ENCODE measurements around the gene CADM2.

CADM2 gene

DNA sequence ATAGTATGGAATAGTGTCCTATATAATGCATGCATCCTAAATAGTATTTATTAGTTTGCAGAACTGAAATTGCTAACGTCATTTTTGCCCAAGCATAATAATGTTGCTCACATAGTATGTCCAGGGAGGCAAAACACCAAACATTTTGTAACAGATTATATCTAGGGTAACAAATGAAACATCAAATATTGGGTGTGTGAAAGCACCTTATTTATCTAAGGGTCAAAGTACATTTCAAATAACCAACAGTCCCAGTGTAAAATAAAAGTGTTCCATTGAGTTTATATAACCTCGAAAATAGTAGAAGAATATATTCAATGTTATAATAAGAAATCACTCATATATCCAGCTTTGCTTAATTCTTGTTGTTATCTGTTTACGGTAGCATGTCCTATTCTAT is 363.1 kb downstream of the CADM2 start:
- DNase-seq (ENCODE audit: low spot score) = no peak

DNA sequence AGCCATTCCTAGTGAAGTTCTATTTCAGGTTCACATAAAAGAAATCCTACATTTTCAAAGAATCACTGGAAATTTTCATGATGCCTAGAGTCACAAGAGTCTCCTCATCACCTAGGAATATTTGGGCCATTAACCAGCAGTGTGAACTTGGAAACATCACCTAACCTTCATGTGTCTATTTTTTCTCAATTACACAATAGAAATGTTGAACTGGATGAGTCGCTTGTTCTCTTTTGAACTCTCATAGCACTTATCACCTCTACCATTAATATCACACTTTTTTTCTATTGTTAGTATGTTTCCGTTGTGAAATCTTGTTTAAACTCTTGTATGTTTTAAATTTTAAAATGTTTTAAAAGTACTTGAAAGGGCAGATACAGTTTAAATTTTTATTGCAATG is 371.3 kb downstream of the CADM2 start:
- no peak for DNase-seq (ENCODE audit: low spot score)

DNA sequence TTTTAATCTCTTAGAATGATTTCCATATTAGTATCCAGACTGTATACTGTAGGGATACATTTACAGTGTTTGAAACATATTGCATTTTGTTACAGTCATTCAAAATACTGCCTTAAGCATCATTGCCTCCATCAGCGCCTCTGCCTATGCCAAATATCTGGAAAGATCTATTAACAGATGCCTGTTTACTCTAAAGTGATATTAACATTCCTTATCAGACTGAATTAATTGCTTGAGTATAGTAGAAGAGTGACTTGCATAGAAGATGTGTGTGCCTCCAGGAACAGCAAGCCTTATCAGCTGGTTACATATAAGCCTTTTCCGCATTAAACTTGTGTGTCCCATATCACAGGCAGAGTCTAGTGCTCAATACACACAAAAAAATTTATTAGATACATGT is 379.1 kb downstream of the CADM2 start:
- DNase-seq (ENCODE audit: low spot score) = no peak

DNA sequence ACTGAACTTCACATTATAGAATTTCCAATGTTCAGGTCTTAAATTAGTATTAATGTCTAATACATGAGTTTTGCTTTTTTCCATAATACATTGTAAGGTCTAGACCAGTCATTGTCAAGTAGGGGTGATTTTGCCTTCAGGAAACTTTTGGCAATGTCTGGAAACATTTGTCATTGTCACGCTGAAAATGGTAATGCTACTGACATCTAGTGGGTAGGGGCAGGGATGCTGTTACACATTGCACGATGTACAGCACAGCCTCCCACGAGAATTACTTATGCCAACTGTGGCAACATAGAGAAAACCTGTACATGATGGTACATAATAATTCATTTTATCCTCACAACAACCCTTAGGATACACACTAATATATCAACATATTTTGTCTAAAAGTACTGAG is 384.1 kb downstream of the CADM2 start:
- peak; percentile 36 for DNase-seq (ENCODE audit: low spot score)

DNA sequence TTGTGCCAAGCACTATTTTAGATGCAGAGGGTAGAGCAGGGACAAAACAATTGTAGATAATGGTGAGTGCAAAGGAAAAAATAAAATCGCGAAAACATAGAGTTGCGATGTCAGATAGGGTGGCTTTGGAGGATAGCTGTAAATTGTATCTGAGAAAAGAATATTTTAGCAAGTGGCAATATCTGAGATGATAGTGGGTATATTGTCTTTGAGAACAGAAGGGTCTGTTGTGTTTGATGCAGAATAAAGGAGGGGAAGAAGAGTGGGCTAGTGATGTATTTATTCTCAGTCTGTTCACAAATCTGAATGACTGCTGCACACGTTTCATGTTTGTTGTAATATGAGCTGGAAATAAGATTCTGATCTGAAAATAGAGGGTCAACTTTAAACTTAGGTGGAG is 396.8 kb downstream of the CADM2 start:
- DNase-seq (ENCODE audit: low spot score) = no peak

DNA sequence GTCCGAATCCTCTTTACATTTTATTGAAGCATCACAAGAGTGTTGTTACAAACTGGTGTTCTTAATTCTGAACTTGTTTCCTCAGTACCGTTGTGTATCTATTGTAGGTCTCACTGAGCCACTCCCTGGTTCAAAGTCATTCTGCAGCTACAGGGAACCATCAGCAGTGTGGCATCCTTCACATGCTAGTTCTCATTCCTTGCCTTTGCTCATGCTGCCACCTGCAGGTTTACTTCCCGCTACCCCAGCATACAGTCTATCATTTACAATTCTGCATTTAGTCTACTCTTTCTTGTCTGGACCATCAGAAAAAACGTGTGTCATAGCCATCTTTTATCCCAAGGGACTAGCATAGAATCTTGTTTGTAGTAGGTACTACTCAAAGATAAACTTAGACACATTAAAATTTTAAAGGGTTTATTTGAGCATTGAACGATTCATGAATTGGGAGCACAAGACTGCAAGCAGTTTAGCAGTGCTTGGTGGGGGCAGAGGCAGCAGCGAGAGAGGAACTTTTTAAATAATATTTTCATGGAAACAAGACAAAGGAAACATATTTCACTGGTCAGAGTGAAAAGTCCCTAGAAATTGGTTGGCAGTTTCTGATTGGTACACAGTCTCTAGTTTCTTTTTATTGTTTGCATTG is 402.1 kb downstream of the CADM2 start:
- DNase-seq (ENCODE audit: low spot score) = peak; percentile 61

DNA sequence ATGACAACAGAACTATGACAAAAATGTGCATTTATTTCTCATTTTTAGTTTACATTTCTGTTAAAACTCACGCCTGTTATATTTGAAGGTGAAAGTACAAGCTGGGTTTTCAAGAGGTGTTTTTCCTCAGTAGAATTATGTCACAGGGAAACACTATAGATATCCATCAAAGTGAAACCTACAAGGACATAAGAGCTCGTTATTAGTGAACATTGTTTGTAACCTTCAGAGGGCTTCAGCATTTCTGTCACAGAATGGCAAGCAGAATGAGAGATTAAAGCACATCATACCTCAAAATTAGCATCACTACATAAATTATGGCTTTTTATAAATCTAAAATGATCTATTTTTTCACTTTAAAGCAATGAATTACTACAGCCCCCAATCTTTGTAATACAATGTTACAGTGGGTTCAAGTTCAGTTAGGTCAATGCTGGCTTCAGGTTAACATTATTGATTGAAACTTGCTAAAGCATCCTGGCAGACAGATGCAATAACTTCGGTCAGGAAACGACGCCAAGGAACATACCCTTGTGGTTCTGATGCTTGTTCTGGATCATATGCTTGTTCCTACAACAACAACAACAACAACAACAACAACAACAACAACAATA is 405.6 kb downstream of the CADM2 start:
- DNase-seq (ENCODE audit: low spot score) = no peak

DNA sequence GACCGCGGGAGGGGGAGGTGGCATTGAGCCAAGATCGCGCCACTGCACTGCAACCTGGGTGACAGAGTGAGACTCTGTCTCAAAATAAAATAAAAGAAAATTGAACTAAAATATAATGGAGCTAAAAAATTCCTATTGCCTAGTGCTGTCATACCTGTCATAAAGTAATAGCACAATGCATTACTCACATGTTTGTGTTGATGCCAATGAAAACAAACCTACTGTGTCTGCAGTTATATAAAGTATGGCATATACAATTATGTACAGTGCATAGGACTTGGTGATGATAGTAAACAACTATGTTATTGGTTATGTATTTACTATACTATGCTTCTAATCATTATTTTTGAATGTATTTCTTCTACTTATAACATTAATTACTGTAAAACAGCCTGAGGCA is 411.6 kb downstream of the CADM2 start:
- no peak for DNase-seq (ENCODE audit: low spot score)

DNA sequence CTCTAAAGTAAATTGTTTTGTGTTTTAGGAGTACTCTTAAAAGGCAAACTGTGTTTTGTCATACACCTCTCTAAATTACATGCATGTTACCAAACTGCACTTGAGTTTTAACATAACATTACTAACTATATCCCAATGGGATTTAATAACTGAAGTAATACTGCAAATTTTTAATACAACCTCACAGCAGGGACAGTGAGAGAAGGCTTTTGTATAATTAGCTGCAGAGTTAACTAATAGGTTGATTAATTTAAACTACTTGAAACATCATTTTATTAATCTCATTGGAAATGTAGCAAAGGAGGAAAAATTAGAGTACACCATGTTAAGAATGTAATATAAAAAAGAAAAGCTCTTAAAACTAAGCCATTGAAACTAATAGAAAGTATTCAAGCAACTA is 417.3 kb downstream of the CADM2 start:
- DNase-seq (ENCODE audit: low spot score) = no peak

DNA sequence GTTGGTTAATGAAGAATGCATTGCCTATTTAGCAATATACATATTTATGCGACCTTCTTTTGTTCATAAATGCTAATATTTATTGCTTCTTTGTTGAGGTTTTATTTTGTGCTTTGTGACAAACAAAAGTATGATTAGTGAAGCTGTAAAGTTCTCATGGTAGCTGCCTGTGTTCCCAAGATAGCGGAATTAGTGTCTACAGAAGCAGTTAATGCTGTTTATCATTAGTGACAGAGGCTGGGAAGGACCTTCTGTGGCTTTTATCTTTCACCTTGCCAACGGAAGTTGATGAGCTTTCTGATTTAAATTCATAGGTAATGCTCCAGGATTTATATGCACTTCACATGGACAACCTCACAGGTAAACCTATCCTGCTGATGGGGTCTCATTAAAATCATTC is 418.3 kb downstream of the CADM2 start:
- DNase-seq (ENCODE audit: low spot score) = no peak

DNA sequence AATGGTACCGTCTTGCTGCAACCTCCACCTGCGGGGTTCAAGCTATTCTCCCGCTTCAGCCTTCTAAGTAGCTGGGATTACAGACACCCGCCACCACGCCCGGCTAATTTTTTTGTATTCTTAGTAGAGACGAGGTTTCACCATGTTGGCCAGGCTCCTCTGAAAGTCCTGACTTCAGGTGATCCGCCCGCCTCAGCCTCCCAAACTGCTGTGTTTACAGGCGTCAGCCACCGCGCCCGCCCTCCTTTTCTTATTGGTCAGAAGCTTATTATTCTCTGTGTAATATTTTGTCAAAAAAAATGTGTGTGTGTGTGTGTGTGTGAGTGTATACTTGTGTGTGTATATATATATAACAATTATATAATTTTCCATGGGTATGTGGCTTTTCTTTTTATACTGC is 425.6 kb downstream of the CADM2 start:
- DNase-seq (ENCODE audit: low spot score) = no peak

DNA sequence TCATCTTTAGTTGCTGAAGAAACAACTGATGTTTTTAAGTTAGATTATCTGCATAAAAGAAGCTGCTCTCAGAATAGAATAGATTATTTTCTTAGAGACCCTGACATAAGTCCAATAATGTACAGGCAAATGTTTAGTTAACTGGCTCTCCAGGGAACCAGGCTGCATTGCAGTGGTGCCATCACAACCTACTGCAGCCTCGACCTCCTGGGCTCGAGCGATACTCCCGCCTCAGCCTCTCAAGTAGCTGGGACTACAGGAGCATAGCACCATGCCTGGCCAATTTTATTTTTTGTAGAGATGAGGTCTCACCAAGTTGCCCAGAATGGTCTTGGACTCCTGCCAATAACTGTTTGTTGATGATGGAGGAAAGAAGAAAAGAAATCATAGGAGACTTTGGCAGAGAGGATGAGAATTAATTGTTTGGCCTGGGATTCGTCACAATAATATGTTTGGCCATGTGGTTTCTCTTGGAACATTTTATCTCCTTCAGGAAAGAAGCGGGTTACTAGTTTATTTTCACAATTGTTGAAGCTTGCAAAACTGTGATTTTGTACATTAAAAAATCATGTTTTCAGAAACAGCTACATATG is 429.2 kb downstream of the CADM2 start:
- DNase-seq (ENCODE audit: low spot score) = no peak

DNA sequence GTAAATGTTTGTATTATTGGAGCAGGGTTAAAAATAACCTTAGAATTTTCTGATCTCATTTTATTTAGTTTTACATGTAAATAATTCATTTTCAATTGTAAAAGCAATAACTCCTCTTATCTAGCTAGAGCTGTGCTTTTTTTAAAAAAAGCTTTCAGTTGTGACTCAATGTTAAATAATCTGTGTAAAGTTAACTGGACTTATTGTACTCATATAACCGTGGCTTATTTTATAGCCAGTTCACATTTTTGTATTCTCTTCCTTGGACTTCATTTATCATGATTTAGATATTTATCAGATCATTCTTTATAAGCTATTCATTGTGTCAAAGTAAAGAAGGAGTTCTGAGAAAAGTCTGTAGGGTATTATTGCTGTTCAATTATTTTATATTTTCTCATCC is 435.6 kb downstream of the CADM2 start:
- DNase-seq (ENCODE audit: low spot score) = no peak

DNA sequence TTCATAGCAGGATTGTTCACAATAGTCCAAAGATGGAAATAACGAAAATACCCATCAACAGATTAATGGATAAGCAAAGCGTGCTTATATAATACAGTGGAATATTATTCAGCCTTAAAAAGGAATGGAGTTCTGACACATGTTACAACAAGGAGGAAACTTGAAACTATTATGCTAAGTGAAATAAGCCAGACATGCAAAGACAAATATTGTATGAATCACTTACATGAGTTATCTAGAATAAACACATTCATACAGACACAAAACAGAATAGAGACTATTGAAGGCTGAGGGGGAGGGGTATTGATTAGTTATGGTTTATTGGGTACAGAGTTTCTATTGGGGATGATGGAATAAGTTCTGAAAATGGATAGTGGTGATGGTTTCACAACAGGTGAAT is 438.6 kb downstream of the CADM2 start:
- no peak for DNase-seq (ENCODE audit: low spot score)

DNA sequence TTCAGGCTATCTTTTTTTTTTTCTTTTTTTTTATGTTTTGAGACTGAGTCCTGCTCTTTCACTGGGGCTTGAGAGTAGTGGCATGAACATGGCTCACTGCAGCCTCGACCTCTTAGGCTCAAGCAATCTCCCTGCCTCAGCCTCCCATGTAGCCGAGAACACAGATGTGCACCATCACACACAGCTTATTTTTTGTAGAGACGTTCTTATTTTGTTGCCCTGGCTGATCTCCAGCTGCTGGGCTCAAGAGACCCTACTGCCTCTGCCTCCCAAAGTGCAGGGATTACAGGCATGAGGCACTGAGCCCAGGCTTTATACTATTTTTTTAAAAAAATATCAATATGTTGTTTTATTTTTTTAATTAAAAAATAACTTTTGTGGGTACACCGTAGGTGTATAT is 467.3 kb downstream of the CADM2 start:
- DNase-seq (ENCODE audit: low spot score) = no peak

DNA sequence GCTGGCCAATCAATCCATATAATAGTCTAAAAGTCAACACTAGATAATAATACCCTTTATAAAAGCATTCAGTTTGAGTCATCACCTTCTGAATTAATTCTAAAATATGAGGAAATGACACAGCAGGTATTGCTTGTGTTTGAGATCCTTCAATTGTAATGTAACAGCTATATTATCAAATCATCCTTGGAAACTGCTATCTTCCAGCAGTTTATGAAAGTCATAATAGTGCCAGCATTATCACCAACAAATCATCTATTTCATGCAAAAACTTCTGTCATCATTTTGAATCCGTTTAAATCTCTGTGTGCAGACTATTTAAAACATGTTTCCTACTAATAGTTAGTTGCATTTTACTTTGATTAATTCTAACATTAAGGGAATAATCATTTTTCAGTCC is 468.7 kb downstream of the CADM2 start:
- DNase-seq (ENCODE audit: low spot score) = no peak

DNA sequence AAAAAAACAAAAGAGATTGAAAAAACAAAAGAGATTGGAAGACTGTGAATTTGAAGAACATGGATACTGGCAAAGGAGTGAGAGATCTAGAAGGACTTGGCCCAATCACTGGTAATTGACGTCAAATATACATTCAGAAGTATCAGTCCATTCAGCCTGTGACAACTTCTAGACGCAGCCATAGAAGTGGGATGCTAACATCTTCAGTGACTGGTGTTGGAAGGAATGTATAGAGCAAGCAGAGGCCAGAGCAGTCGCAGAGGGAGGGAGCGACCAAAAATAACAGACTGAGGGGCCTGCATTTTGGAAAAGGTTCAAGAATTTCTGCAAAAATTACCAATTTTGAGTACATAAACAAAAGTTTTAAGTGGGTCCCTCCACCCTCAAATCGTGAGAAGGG is 473.3 kb downstream of the CADM2 start:
- DNase-seq (ENCODE audit: low spot score) = no peak

DNA sequence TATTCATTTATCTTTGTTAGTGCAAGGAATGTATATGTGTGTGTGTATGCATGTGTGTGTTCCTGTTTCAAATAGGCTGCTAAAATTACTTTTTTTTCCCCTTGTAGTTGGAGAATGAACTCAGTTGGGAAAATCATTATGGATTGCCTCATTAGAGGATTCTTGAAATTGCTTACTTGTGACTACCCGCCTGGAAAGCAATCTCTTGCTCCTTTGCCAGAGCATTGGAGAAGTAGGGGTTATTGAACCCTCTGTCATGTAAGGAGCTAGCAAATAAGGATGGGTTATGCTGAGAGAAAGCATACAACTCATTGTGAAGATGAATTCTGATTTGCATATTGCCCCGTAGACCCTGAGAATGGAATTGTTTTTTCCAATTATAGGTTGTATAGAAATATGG is 474.5 kb downstream of the CADM2 start:
- no peak for DNase-seq (ENCODE audit: low spot score)

DNA sequence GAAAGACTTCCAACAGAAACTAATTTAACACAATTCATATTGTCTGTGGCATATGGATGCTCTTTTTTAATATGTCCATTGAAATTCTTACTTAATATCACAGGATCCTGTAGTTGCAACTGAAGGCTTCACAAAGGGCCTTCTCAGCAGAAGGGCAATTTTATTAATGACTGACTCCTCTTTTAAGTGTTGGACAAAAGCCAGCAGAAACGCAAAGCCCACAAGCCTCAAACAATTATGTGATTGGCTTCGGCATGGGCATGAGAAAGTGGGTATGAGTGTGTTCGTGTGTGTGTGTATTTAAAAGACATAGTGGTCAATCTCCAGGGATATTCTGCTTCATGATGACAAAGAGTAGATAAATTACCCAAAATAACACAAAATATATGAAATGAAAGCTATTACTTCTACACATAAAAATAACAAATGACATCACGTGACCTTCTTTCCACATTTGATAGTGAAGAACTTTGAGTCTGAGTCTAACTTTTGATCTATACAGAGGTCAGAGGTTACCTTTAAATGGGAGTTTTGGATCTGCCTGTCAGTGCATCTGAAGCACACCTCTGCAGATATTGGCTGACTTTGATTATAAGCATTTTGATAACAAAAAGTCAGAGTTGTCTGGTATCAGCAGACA is 496.9 kb downstream of the CADM2 start:
- DNase-seq (ENCODE audit: low spot score) = no peak

DNA sequence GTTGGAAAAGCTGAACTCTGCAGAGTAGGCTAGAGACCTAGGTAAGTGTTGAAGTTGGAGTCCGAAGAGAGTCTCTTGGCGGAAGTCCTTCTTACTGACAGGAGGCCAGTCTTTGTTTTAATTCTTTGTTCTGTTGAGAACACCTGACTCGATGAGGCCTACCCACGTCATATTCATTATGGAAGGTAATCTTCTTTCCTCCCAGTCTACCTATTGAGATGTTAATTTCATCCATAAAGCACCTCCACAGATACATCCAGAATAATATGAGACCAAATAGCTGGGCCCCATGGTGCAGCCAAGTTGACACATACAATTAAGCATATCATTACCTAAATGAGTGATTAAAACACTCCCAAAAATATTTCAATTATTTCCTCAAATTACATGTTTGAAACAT is 515.5 kb downstream of the CADM2 start:
- DNase-seq (ENCODE audit: low spot score) = no peak

DNA sequence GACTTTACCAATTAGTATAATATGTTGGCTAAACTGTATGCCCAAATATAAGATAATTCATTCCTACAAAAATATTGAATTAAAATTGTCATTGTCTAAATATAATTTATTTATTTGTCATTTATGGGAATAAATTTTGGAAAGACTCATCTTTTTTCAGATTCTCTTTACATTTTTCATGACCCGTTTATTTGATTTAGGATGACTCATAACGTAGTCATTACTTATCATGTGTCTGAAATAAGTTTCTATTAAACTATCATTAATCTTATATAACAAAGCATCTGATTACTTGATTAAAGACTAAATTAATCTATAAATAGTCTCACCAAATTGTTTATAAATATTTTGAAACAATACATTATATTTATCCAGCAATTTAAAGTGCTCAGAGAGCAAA is 516.6 kb downstream of the CADM2 start:
- no peak for DNase-seq (ENCODE audit: low spot score)

DNA sequence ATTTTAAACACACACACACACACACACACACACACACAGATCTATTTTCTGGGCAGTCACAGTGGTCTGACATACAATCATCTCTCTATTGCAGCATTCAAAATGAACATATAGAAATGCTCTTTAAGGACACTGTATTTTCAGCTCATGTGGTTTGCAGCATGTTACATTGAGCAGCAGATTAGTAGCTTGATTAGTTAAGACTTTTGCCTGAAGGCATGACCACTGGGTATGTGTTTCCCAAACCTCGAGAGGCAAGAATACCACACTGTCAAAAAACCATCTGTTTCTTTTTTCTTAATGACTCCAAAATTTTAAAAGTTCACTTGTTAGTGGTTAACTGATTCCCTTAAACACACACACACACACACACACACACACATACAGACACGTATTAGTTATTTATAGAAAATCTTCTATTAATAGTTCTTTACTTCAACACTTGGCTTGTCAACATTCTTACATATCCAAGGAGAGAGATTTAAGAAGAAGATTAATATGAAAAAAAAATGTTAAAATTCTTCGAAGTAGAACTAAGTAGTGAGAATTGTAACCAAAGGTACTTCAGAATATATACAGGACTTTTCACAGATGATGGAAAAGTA is 518.2 kb downstream of the CADM2 start:
- DNase-seq (ENCODE audit: low spot score) = no peak
